Measurements from ENCODE around the gene SNRPD3. TPM values are rescaled to one million over a fixed set of nuclear protein-coding genes. Genes with fewer than 3 reads are reported as not detected.

The SNRPD3 gene
- polyA plus RNA-seq, 1 of the 3 experiments (the other 2 are of a cell fraction), result 177 TPM

DNA sequence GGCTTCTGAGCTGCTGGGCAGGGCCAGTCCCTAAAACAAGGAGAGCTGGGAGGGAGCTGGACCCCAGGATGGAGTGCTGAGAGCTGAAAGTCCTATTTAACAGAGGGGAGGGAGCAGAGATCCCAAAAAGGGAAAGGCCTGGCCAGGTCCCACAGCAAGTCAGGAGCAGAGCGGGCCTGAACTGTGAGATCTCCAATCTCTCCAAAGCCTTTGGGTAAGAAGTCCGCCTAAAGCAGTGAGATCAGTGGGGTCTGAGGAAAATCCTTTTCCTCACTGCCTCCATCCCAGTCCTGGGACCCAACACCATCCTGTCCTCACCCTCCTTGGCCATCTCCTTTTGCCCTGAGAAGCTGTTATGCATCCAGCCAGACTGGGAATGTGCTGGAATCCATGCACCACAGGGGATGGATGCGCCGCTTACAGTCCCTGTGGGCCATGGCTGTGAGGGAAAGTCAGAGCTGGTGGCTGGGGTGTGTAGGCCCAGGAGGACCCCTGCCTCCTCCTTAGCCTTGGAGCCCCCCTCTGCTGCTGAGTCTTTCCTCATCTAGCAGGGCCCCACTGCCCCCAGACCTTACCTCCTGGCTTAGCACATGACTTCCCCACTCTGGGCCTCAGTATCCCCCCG, 28.5 kb downstream of the SNRPD3 start:
- peaks cover 10 to 38% of the 10 kb centered on the region in 2 experiments; a peak in 2 of 4 replicates for H3K4me1 ChIP-seq (ENCODE audit: control insufficient read depth in 1 of 2, insufficient read depth in 2 of 2, low read depth in 1 of 2, low read length in 1 of 2)
- DNase-seq, result no peak
- H3K9ac ChIP-seq, result no peak overlapping the region
- H3K79me2 ChIP-seq (ENCODE audit: insufficient read depth), result no peaks in the 10 kb centered on the region
- TF ChIP-seq TAF1 (IDR thresholded peaks at IDR 0.05; ENCODE audit: borderline replicate concordance, low read depth, low read length), result no peak
- TF ChIP-seq RXRA (IDR thresholded peaks at IDR 0.05; ENCODE audit: borderline replicate concordance, low read depth), result no peak
- no peak for TF ChIP-seq SMC3 (IDR thresholded peaks at IDR 0.05; ENCODE audit: low read depth, low read length)
- TF ChIP-seq RAD21 (IDR thresholded peaks at IDR 0.05; ENCODE audit: low read length), result no peak
- no peak for TF ChIP-seq NRF1 (IDR thresholded peaks at IDR 0.05; ENCODE audit: low read depth, low read length)
- no peak for TF ChIP-seq CHD2 (IDR thresholded peaks at IDR 0.05; ENCODE audit: low read length, partially characterized antibody)
- TF ChIP-seq FOXJ3 (CRISPR knock-in tag; IDR thresholded peaks at IDR 0.05), result no peak
- no peak for TF ChIP-seq TCF12 (IDR thresholded peaks at IDR 0.05)
- no peak for TF ChIP-seq EP300 (IDR thresholded peaks at IDR 0.05; ENCODE audit: borderline replicate concordance in 1 of 2, low read depth in 1 of 2, low read length in 1 of 2)
- TF ChIP-seq EZH2phosphoT487 (IDR thresholded peaks at IDR 0.05; ENCODE audit: borderline replicate concordance, low read depth), result no peak
- no peak for TF ChIP-seq MEF2A (IDR thresholded peaks at IDR 0.05; ENCODE audit: borderline replicate concordance, low read depth)
- no peak for TF ChIP-seq YY1 (IDR thresholded peaks at IDR 0.05; ENCODE audit: low read depth)
- TF ChIP-seq NFIC (IDR thresholded peaks at IDR 0.05; ENCODE audit: borderline replicate concordance), result no peak
- peak overlapping the region in 1 of 2 experiments; percentile 4; a peak in 1 of 4 replicates for H3K4me3 ChIP-seq (ENCODE audit: low read depth in 2 of 2, low read length in 1 of 2)
- POLR2A ChIA-PET, result interaction anchor here (0.6 to 1.3 kb wide), 4 partner anchors 9 to 29 kb away, joined by 3 to 11 read pairs (median 3); partner anchors contain the start of genes GUCD1 and LRRC75B
- 88% methylated on average over 3 of the region's 5 CpGs for WGBS (ENCODE audit: low lambda C conversion rate)
- CTCF ChIA-PET, result interaction anchor here (0.7 to 1.2 kb wide), 4 partner anchors 8 to 266 kb away, joined by 3 to 4 read pairs (median 3); no protein-coding TSS in a partner anchor
- peak overlapping the region; percentile 38 to 60; a peak in 3 of 4 replicates for H3K27ac ChIP-seq (ENCODE audit: low read depth in 2 of 2, low read length in 1 of 2)
- H3K9me3 ChIP-seq, result no peaks in the 10 kb centered on the region
- no peaks in the 10 kb centered on the region for H3K27me3 ChIP-seq (ENCODE audit: insufficient read depth)
- peak overlapping the region; percentile 52; the same call in 1 of the 2 replicates for H3K4me2 ChIP-seq
- H3F3A ChIP-seq (replicated peaks; ENCODE audit: insufficient read depth), result peaks cover 15% of the 10 kb centered on the region
- no peaks in the 10 kb centered on the region for H3K9me2 ChIP-seq
- H3K36me3 ChIP-seq (replicated peaks in 1 of 2; ENCODE audit: control insufficient read depth in 1 of 2, insufficient read depth in 2 of 2, low read length in 1 of 2), result peaks cover 0 to 19% of the 10 kb centered on the region in 2 experiments
- H4K20me1 ChIP-seq (ENCODE audit: insufficient read depth), result no peaks in the 10 kb centered on the region
- no peak overlapping the region for H2AFZ ChIP-seq (ENCODE audit: low read depth)

DNA sequence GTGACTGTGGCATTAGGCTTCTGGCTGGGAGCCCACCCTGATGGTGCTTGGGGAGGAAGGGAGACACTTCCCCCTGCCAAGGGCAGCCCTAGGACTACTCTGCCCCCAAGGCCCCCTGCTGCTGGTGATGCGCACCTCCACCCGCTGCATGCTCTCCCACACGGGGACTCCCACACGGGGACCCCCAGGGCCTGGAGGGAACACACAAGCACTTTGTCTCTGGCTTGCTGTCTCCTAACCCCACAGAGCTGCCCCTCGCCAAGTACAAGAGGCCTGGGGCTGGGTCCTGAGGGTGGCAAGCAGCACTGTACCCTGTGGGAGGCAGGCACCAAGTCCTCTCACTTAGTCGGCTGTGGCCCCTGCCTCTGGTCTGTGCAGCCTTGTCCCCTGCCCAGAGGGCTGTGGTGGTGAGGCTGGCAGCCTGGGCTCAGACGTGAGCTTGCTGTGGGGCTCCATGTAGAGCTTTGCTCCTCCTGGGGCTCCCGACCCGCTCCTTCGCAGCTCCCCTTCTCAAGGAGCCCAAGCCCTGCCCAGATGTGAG, 29.1 kb downstream of the SNRPD3 start:
- H3K27ac ChIP-seq (ENCODE audit: low read depth in 2 of 2, low read length in 1 of 2), result peak overlapping the region in 1 of 2 experiments; percentile 60; a peak in 1 of 4 replicates
- H3K36me3 ChIP-seq (replicated peaks in 1 of 2; ENCODE audit: control insufficient read depth in 1 of 2, insufficient read depth in 2 of 2, low read length in 1 of 2), result peaks cover 0 to 21% of the 10 kb centered on the region in 2 experiments
- H3F3A ChIP-seq (replicated peaks; ENCODE audit: insufficient read depth), result peaks cover 9% of the 10 kb centered on the region
- H3K4me2 ChIP-seq, result no peak overlapping the region
- H2AFZ ChIP-seq (ENCODE audit: low read depth), result no peak overlapping the region
- no peaks in the 10 kb centered on the region for H3K9me3 ChIP-seq
- H3K9ac ChIP-seq, result no peak overlapping the region
- H3K9me2 ChIP-seq, result no peaks in the 10 kb centered on the region
- no peak overlapping the region for H3K4me3 ChIP-seq (ENCODE audit: low read depth in 2 of 2, low read length in 1 of 2)
- POLR2A ChIA-PET, result no interaction called here
- no peak for DNase-seq
- no peaks in the 10 kb centered on the region for H3K79me2 ChIP-seq (ENCODE audit: insufficient read depth)
- no peaks in the 10 kb centered on the region for H3K27me3 ChIP-seq (ENCODE audit: insufficient read depth)
- 86% methylated on average over 4 of the region's 10 CpGs for WGBS (ENCODE audit: low lambda C conversion rate)
- CTCF ChIA-PET, result no interaction called here
- peaks cover 10 to 42% of the 10 kb centered on the region in 2 experiments; a peak in 2 of 4 replicates for H3K4me1 ChIP-seq (ENCODE audit: control insufficient read depth in 1 of 2, insufficient read depth in 2 of 2, low read depth in 1 of 2, low read length in 1 of 2)
- TF ChIP-seq ELF1 (IDR thresholded peaks at IDR 0.05), result no peak
- no peak for TF ChIP-seq NRF1 (IDR thresholded peaks at IDR 0.05; ENCODE audit: low read depth, low read length)
- TF ChIP-seq GATA2 (CRISPR knock-in tag; IDR thresholded peaks at IDR 0.05), result no peak
- TF ChIP-seq YY1 (IDR thresholded peaks at IDR 0.05; ENCODE audit: low read depth), result no peak
- no peak for TF ChIP-seq FOSL2 (IDR thresholded peaks at IDR 0.05; ENCODE audit: borderline replicate concordance, low read depth)
- no peak for TF ChIP-seq EZH2phosphoT487 (IDR thresholded peaks at IDR 0.05; ENCODE audit: borderline replicate concordance, low read depth)
- no peak for TF ChIP-seq RXRA (IDR thresholded peaks at IDR 0.05; ENCODE audit: borderline replicate concordance, low read depth)
- no peak for TF ChIP-seq SIN3A (IDR thresholded peaks at IDR 0.05; ENCODE audit: borderline replicate concordance, low read depth, low read length)
- no peak for TF ChIP-seq MXI1 (IDR thresholded peaks at IDR 0.05; ENCODE audit: low read depth, low read length)
- TF ChIP-seq, protein P1, sequence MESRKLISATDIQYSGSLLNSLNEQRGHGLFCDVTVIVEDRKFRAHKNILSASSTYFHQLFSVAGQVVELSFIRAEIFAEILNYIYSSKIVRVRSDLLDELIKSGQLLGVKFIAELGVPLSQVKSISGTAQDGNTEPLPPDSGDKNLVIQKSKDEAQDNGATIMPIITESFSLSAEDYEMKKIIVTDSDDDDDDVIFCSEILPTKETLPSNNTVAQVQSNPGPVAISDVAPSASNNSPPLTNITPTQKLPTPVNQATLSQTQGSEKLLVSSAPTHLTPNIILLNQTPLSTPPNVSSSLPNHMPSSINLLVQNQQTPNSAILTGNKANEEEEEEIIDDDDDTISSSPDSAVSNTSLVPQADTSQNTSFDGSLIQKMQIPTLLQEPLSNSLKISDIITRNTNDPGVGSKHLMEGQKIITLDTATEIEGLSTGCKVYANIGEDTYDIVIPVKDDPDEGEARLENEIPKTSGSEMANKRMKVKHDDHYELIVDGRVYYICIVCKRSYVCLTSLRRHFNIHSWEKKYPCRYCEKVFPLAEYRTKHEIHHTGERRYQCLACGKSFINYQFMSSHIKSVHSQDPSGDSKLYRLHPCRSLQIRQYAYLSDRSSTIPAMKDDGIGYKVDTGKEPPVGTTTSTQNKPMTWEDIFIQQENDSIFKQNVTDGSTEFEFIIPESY (IDR thresholded peaks at IDR 0.05; ENCODE audit: borderline replicate concordance, low read depth), result no peak
- TF ChIP-seq PBX3 (IDR thresholded peaks at IDR 0.05), result no peak
- no peaks in the 10 kb centered on the region for H4K20me1 ChIP-seq (ENCODE audit: insufficient read depth)
